ENCODE results near the gene PROX2. TPM values are rescaled to one million over a fixed set of nuclear protein-coding genes. Genes with fewer than 3 reads are reported as not detected.

Gene PROX2
- total and polyA plus RNA-seq, 9 of the 15 experiments (the other 6 are each of a cell fraction or from before 2014, with no cell fraction given): not detected

- peaks cover 0 to 15% of the 10 kb centered on the region in 2 experiments; a peak in 2 of 5 replicates for H3K4me1 ChIP-seq (replicated peaks in 1 of 2; ENCODE audit: control insufficient read depth in 2 of 2, insufficient read depth in 2 of 2, low read length in 2 of 2)
- no peak for TF ChIP-seq COPS2 (conservative IDR thresholded peaks at IDR 0.05)
- TF ChIP-seq ZNF586 (CRISPR knock-in tag; conservative IDR thresholded peaks at IDR 0.05): no peak
- no peak for TF ChIP-seq SMAD1 (IDR thresholded peaks at IDR 0.05; ENCODE audit: low read depth, low read length, partially characterized antibody)
- no peak for TF ChIP-seq ZFP1 (CRISPR knock-in tag; IDR thresholded peaks at IDR 0.05)
- no peak for TF ChIP-seq C11orf30 (IDR thresholded peaks at IDR 0.05; ENCODE audit: low read depth)
- TF ChIP-seq MLX (CRISPR knock-in tag; conservative IDR thresholded peaks at IDR 0.05): no peak
- TF ChIP-seq BMI1 (IDR thresholded peaks at IDR 0.05; ENCODE audit: low read length): no peak
- no peak for TF ChIP-seq SMAD2 (IDR thresholded peaks at IDR 0.05; ENCODE audit: low read depth, low read length)
- WGBS (ENCODE audit: insufficient coverage, low coverage, missing lambda C conversion rate): 59% methylated on average over 4 of the region's 4 CpGs
- no peaks in the 10 kb centered on the region for H4K20me1 ChIP-seq (replicated peaks; ENCODE audit: control insufficient read depth, insufficient read depth, low read length)
- H3K79me2 ChIP-seq (ENCODE audit: control insufficient read depth, insufficient read depth, low read length): no peaks in the 10 kb centered on the region
- H3K36me3 ChIP-seq (ENCODE audit: control insufficient read depth, insufficient read depth, low read length): no peaks in the 10 kb centered on the region
- BruUV-seq (replicated peaks): no TSS peak
- H2AFZ ChIP-seq (ENCODE audit: low read depth, low read length): no peak overlapping the region
- no peak overlapping the region for H3K4me2 ChIP-seq (ENCODE audit: insufficient read depth, low read length)
- no peak overlapping the region for H3K9ac ChIP-seq (ENCODE audit: insufficient read depth in 1 of 2, low read depth in 2 of 2, low read length in 2 of 2)
- H3K9me3 ChIP-seq (replicated peaks; ENCODE audit: control insufficient read depth, insufficient read depth, low read depth, low read length): no peaks in the 10 kb centered on the region
- H3K9me1 ChIP-seq (ENCODE audit: control insufficient read depth, insufficient read depth, low read length): no peaks in the 10 kb centered on the region
- FAIRE-seq (no peak), ATAC-seq (no peak), DNase-seq (ENCODE audit: extremely low read depth in 1 of 4, low spot score in 3 of 4) (no peak)
- H3K27me3 ChIP-seq (ENCODE audit: control insufficient read depth in 2 of 2, insufficient read depth in 2 of 2, low read length in 2 of 2): no peaks in the 10 kb centered on the region
- no peak overlapping the region for H3K27ac ChIP-seq (ENCODE audit: extremely low read depth, low read depth, low read length)
- in situ Hi-C loops (cut with MboI) (loop anchor here (10.0 kb wide), 1 partner anchor 159 kb away; no protein-coding TSS in a partner anchor), intact Hi-C loops (cut with micrococcal nuclease) (loop anchor here (10.0 kb wide), 1 partner anchor 389 kb away; no protein-coding TSS in a partner anchor)
- POLR2A ChIA-PET: no interaction called here
- CTCF ChIA-PET (ENCODE audit: low intra/inter-chr PET ratio): interaction anchor here (3.3 kb wide), 1 partner anchor 173 kb away, joined by 23 read pairs; no protein-coding TSS in a partner anchor
- H3K4me3 ChIP-seq: no peak overlapping the region
Measured at GRCh38 chr14:74915426-74915825, 39.5 kb upstream of the PROX2 start.
